ENCODE results near the gene TMEM154. TPM values are rescaled to one million over a fixed set of nuclear protein-coding genes. Genes with fewer than 3 reads are reported as not detected.

Gene TMEM154
- total RNA-seq, 1 experiment from 2014 or later = 3.6 TPM

DNA sequence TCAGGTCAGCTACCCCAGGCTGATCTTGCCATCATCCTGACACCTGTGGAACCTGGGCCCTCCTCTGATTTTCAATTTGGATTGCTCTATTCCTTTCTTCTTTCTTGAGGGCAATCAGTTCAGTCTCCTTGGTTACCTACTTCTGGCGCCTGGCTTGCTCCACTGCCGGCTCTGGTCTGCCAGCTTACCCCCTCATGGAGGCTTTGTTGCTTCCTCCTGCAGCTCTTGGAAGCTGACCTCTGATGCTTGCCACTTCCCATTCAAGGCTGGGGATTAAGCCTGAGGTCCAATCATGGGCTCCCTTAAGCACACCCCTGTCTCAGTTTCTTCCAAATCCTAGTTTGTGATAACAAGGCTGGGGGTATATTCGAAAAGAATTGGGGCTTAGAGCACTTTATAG, 5.4 kb downstream of the TMEM154 start:
- H3K27ac ChIP-seq (ENCODE audit: low read length) = no peak overlapping the region
- H3K27me3 ChIP-seq (ENCODE audit: low read length) = no peaks in the 10 kb centered on the region
- BruUV-seq (replicated peaks) = no TSS peak
- CTCF ChIA-PET = no interaction called here
- ATAC-seq (no peak), DNase-seq (no peak)
- peaks cover 12% of the 10 kb centered on the region; the same call in 1 of the 2 replicates for H3K4me1 ChIP-seq (ENCODE audit: insufficient read depth, low read length)
- intact Hi-C loops (cut with micrococcal nuclease) = no loop called here
- H2AFZ ChIP-seq (ENCODE audit: low read length) = no peak overlapping the region
- no peak overlapping the region for H3K9ac ChIP-seq (ENCODE audit: low read length)
- H3K36me3 ChIP-seq (ENCODE audit: low read depth, low read length) = no peaks in the 10 kb centered on the region
- no peaks in the 10 kb centered on the region for H3F3A ChIP-seq (ENCODE audit: low read length, unreplicated experiment)
- no peaks in the 10 kb centered on the region for H3K9me3 ChIP-seq (ENCODE audit: low read length)
- no peaks in the 10 kb centered on the region for H4K20me1 ChIP-seq (ENCODE audit: low read length)
- TF ChIP-seq EZH2 (IDR thresholded peaks at IDR 0.05; ENCODE audit: low read length, unreplicated experiment) = no peak
- no peak for TF ChIP-seq EZH2phosphoT487 (IDR thresholded peaks at IDR 0.05; ENCODE audit: borderline replicate concordance, low read length)
- TF ChIP-seq, protein P1, sequence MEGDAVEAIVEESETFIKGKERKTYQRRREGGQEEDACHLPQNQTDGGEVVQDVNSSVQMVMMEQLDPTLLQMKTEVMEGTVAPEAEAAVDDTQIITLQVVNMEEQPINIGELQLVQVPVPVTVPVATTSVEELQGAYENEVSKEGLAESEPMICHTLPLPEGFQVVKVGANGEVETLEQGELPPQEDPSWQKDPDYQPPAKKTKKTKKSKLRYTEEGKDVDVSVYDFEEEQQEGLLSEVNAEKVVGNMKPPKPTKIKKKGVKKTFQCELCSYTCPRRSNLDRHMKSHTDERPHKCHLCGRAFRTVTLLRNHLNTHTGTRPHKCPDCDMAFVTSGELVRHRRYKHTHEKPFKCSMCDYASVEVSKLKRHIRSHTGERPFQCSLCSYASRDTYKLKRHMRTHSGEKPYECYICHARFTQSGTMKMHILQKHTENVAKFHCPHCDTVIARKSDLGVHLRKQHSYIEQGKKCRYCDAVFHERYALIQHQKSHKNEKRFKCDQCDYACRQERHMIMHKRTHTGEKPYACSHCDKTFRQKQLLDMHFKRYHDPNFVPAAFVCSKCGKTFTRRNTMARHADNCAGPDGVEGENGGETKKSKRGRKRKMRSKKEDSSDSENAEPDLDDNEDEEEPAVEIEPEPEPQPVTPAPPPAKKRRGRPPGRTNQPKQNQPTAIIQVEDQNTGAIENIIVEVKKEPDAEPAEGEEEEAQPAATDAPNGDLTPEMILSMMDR (conservative IDR thresholded peaks at IDR 0.05; ENCODE audit: low read depth, low read length) = no peak
- H3K79me2 ChIP-seq (ENCODE audit: low read length) = 0 out of 2 replicates have a peak, but pooled peaks cover 6% of the 10 kb centered on the region
- no peak overlapping the region for H3K4me2 ChIP-seq (ENCODE audit: low read length)
- no peak overlapping the region for H3K4me3 ChIP-seq (ENCODE audit: low read length)
- H3K9me2 ChIP-seq (replicated peaks; ENCODE audit: low read length) = no peaks in the 10 kb centered on the region
- POLR2A ChIA-PET (ENCODE audit: unreplicated experiment) = no interaction called here

DNA sequence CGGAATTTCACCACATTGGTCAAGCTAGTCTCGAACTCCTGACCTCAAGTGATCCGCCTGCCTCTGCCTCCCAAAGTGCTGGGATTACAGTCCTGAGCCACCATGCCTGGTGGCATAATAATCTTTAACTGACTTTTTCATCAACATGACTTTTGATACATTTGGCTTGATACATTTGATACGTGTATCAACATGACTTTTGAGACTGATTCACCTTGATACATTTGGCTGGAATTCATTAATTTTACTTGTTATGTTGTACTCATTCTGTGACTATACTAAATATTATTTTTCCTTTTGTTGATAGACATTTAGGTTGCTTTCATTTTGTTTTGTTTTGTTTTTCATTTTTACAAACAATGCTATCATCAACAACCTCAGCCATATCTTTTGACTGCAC, 6.3 kb downstream of the TMEM154 start:
- POLR2A ChIA-PET (ENCODE audit: unreplicated experiment) = no interaction called here

More for the DNA sequence above, 6.3 kb downstream of the TMEM154 start:
- no peaks in the 10 kb centered on the region for H3K36me3 ChIP-seq (ENCODE audit: low read depth, low read length)
- no peaks in the 10 kb centered on the region for H3K9me3 ChIP-seq (ENCODE audit: low read length)
- peaks cover 3% of the 10 kb centered on the region; the same call in 1 of the 2 replicates for H3K4me1 ChIP-seq (ENCODE audit: insufficient read depth, low read length)
- no peak overlapping the region for H3K27ac ChIP-seq (ENCODE audit: low read length)
- TF ChIP-seq, protein P1 (conservative IDR thresholded peaks at IDR 0.05; ENCODE audit: low read depth, low read length) = no peak
- TF ChIP-seq EZH2phosphoT487 (IDR thresholded peaks at IDR 0.05; ENCODE audit: borderline replicate concordance, low read length) (no peak), EZH2 (IDR thresholded peaks at IDR 0.05; ENCODE audit: low read length, unreplicated experiment) (no peak)
- no peak overlapping the region for H3K4me3 ChIP-seq (ENCODE audit: low read length)
- ATAC-seq (no peak), DNase-seq (no peak)
- intact Hi-C loops (cut with micrococcal nuclease) = no loop called here
- H3K4me2 ChIP-seq (ENCODE audit: low read length) = no peak overlapping the region
- no peaks in the 10 kb centered on the region for H3K27me3 ChIP-seq (ENCODE audit: low read length)
- H3K79me2 ChIP-seq (ENCODE audit: low read length) = no peaks in the 10 kb centered on the region
- CTCF ChIA-PET = no interaction called here
- H3K9ac ChIP-seq (ENCODE audit: low read length) = no peak overlapping the region
- BruUV-seq (replicated peaks) = no TSS peak
- H3F3A ChIP-seq (ENCODE audit: low read length, unreplicated experiment) = no peaks in the 10 kb centered on the region
- H2AFZ ChIP-seq (ENCODE audit: low read length) = no peak overlapping the region
- no peaks in the 10 kb centered on the region for H3K9me2 ChIP-seq (replicated peaks; ENCODE audit: low read length)
- no peaks in the 10 kb centered on the region for H4K20me1 ChIP-seq (ENCODE audit: low read length)

Measured in PC-3 (cell line).